Measurements from ENCODE around the gene OGFR. TPM values are rescaled to one million over a fixed set of nuclear protein-coding genes. Genes with fewer than 3 reads are reported as not detected.

OGFR gene
- polyA plus RNA-seq, 6 donors from 2014 or later = 20.6 to 74.6 (median 46.0) TPM

DNA sequence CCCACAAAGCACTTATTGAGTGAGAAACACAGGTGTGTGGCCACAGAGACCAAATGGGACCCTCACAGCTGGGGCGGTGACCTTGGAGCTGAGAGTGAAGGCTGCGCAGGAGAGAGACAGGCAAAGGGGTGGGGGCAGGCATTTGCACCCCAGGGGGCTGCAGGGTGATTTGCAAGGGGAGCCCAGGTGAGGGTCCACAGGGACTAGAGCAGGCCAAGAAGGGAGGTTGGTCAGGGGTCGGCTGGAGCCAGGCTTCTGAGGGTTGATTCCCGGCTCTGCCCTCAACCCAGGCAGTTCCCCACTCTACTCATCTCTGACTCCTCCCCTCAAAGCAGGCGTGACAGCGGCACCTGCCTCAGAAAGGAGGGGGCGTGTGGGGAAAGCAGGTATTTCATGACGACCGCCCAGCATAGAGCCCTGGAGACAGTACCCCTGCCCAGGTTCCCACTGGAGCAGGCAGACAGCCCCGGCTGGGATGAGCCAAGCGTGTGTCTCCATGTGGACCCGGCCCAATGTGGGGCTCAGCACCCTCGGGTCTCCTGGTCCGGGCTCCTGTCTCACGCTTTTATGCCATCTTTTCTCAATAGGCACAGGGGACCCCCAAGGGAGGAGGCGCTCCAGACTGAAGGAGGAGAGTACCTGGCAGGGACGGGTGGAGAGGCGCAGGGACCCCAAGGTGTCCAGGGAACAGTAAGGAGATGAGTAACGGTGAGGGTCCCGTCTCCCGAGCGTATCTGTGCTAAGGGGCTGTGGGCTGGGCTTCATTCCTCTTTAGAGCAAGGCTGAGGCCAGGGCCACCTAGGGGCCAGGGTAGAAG lies 11.5 kb upstream of the OGFR start:
- Mint-ChIP-seq H3K36me3 (no peaks in the 10 kb centered on the region), H3K27me3 (no peaks in the 10 kb centered on the region), H3K9me3 (peaks cover 0 to 1% (median 0%) of the 10 kb centered on the region in 7 donors), H3K4me1 (peaks cover 24 to 38% (median 29%) of the 10 kb centered on the region in 3 donors), H3K4me3 (peak overlapping the region; percentile 18 to 93 (median 82)), H3K27ac (peak overlapping the region; percentile 91 to 98 (median 96))
- ATAC-seq (ENCODE audit: low read depth in 2 of 2) (no peak), DNase-seq (no peak)

GRCh38 chr20:62793757-62794006 lies 11.0 kb upstream of the OGFR start:
- Mint-ChIP-seq H3K4me3 (peak overlapping the region; percentile 76 to 93 (median 82)), H3K36me3 (peaks cover 0 to 5% of the 10 kb centered on the region in 2 donors), H3K27ac (peak overlapping the region; percentile 91 to 98 (median 96)), H3K4me1 (peaks cover 30 to 42% (median 34%) of the 10 kb centered on the region in 3 donors), H3K27me3 (no peaks in the 10 kb centered on the region), H3K9me3 (peaks cover 0 to 1% (median 0%) of the 10 kb centered on the region in 7 donors)
- no peak for DNase-seq
- no peak for ATAC-seq (ENCODE audit: low read depth in 2 of 2)

- ATAC-seq (ENCODE audit: low read depth in 2 of 2) (peak; percentile 73 to 74), DNase-seq (peak; percentile 96)
- H3K4me3 Mint-ChIP-seq = peak overlapping the region; percentile 85 to 94 (median 91)
- H3K4me1 Mint-ChIP-seq = peaks cover 32 to 42% (median 35%) of the 10 kb centered on the region in 3 donors
- no peaks in the 10 kb centered on the region for H3K27me3 Mint-ChIP-seq
- H3K9me3 Mint-ChIP-seq = peaks cover 0 to 1% (median 0%) of the 10 kb centered on the region in 7 donors
- peaks cover 0 to 8% of the 10 kb centered on the region in 2 donors for H3K36me3 Mint-ChIP-seq
- peak overlapping the region; percentile 91 to 98 (median 96) for H3K27ac Mint-ChIP-seq
Observed at GRCh38 chr20:62794007-62794724, 10.5 kb upstream of the OGFR start.

DNA sequence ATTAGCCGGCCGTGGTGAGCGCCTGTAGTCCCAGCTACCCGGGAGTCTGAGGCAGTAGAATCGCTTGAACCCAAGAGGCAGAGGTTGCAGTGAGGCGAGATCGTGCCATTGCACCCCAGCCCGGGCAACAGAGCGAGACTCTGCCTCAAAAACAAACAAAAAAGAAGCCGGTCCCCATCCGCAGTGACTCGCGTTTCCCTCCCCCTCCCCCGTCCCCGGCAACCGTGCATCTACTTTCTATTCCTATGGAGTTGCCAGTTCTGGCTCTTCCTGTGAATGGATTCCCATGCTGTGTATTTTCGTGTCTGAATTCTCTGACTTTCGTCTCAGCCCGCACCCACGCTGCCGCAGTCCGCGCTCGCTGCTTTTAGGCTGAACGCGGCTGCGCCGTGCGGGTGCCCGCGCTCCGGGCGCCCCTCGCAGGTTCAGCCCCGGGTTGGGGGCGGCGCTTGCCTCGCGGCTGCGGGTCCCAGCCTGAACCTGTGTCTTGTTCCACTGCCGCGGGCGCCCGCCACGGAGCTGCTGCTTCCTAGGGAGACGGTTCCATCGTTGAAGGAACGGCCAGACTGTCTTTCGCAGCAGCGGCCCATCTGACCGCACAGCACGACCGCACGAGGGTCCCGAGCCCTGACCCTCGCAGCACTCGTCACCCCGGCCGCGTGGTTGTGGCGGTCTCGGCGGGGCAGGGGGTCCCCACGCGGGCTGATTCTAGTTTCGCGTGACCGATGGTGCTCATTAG lies 9.4 kb upstream of the OGFR start:
- H3K36me3 Mint-ChIP-seq = peaks cover 3 to 8% of the 10 kb centered on the region in 2 donors
- DNase-seq (peak; percentile 56), ATAC-seq (ENCODE audit: low read depth in 2 of 2) (no peak)
- peak overlapping the region; percentile 91 to 98 (median 96) for H3K27ac Mint-ChIP-seq
- H3K27me3 Mint-ChIP-seq = no peaks in the 10 kb centered on the region
- peaks cover 32 to 42% (median 35%) of the 10 kb centered on the region in 3 donors for H3K4me1 Mint-ChIP-seq
- H3K4me3 Mint-ChIP-seq = peak overlapping the region; percentile 85 to 94 (median 91)
- H3K9me3 Mint-ChIP-seq = peaks cover 0 to 1% (median 0%) of the 10 kb centered on the region in 7 donors

- no peak for DNase-seq
- ATAC-seq (ENCODE audit: low read depth in 2 of 2) = no peak
- peak overlapping the region in 4 of 6 donors; percentile 56 to 77 (median 74) for H3K27ac Mint-ChIP-seq
- H3K36me3 Mint-ChIP-seq = peaks cover 6 to 8% of the 10 kb centered on the region in 2 donors
- peaks cover 28 to 37% (median 28%) of the 10 kb centered on the region in 3 donors for H3K4me1 Mint-ChIP-seq
- H3K4me3 Mint-ChIP-seq = peak overlapping the region; percentile 73 to 93 (median 87)
- H3K27me3 Mint-ChIP-seq = no peaks in the 10 kb centered on the region
- peaks cover 0 to 1% (median 0%) of the 10 kb centered on the region in 7 donors for H3K9me3 Mint-ChIP-seq
Observed at GRCh38 chr20:62796699-62797491, 7.7 kb upstream of the OGFR start.

DNA sequence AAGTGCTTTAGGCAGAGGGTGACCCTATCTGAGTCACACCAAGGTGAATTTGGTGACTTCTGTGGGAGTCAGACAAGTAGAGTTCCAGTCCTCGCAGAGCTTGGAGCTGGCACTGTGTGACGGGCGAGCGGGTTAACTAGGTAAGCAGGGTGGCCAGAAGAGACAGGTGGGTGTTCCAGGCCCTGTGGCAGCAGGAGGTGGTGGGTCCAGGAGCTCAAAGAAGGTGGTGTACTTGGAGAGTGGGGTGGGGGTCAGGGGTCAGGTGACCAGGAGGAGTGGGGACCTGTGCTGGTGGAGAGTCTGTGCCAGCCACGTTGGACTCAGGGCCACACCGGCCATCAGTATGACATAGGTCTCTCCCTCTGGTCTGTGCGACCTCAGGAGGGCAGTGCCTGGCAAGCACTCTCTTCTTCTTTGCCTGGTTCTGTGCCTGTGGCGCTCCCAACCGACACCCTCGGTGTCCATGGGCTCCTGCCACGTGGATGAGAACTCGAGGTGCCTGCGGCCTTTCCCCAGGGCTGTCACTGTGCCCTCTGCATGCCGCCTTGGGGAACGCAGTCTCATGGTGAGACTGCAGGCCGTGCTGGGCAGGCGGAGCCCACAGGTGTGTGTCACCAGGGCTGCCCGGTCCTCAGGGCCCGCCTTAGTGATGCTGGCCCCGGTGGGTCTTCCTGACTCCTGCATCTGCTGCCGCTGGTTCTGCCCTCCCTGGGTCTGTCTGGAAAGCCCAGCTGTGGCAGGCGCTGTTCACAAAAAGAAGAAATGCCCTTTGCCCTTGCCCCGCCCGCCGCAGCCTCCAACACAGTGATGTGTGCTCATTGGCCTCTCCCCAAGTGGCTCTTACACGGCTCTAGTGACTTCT lies 6.7 kb upstream of the OGFR start:
- peak overlapping the region in 5 of 6 donors; percentile 37 to 90 (median 72) for H3K27ac Mint-ChIP-seq
- H3K4me3 Mint-ChIP-seq = peak overlapping the region; percentile 73 to 93 (median 87)
- H3K27me3 Mint-ChIP-seq = no peaks in the 10 kb centered on the region

DNA sequence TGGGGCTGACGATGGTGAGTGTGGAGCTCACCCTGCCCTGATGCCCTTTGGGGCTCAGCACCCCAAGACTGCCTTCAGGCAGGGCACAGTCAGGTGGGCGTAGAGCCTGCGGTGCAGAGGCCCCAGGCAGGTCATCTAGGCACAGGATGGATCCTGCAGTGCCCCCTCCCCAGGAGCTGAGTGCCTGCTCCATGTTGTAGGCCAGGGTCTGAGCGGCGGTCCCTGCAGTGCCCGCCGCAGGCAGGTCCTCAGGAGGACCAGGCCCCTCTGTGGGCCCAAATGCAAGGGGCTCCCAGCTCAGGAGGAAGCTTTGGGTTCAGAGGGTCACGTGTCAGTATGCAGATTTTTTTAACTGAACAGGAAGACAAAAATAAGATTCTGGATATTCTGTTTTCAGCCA lies 5.6 kb upstream of the OGFR start:
- Mint-ChIP-seq H3K27ac (peak overlapping the region in 1 of 6 donors; percentile 78), H3K27me3 (no peaks in the 10 kb centered on the region), H3K4me1 (peaks cover 22 to 35% (median 25%) of the 10 kb centered on the region in 3 donors), H3K36me3 (peaks cover 6 to 8% of the 10 kb centered on the region in 2 donors), H3K4me3 (peak overlapping the region in 2 of 8 donors; percentile 72 to 86), H3K9me3 (peaks cover 0 to under 1% (median 0%) of the 10 kb centered on the region in 7 donors)
- DNase-seq = no peak
- no peak for ATAC-seq (ENCODE audit: low read depth in 2 of 2)

More for the DNA sequence above, 6.7 kb upstream of the OGFR start:
- DNase-seq (no peak), ATAC-seq (ENCODE audit: low read depth in 2 of 2) (no peak)
- H3K4me1 Mint-ChIP-seq = peaks cover 25 to 34% (median 28%) of the 10 kb centered on the region in 3 donors
- peaks cover 6 to 8% of the 10 kb centered on the region in 2 donors for H3K36me3 Mint-ChIP-seq
- H3K9me3 Mint-ChIP-seq = no peaks in the 10 kb centered on the region

DNA sequence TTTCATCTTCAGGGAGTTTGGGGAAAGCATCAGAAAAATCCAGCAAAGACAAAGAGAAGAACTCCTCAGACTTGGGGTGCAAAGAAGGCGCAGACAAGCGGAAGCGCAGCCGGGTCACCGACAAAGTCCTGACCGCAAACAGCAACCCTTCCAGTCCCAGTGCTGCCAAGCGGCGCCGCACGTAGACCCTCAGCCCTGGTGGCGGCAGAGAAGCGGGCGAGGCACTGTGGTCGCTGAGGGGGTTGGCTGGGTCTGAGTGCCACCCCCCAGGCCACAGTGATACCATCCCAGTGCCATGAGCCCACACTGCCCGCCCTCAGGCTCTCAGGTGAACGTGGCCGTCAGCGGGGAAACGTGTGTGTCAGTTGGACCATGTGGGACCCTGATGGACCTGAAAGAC lies 5.2 kb upstream of the OGFR start:
- DNase-seq (no peak), ATAC-seq (ENCODE audit: low read depth in 2 of 2) (no peak)
- peaks cover 6 to 8% of the 10 kb centered on the region in 2 donors for H3K36me3 Mint-ChIP-seq
- H3K27ac Mint-ChIP-seq = peak overlapping the region in 1 of 6 donors; percentile 78
- H3K4me3 Mint-ChIP-seq = peak overlapping the region in 5 of 8 donors; percentile 5 to 86 (median 51)
- peaks cover 25 to 38% (median 27%) of the 10 kb centered on the region in 3 donors for H3K4me1 Mint-ChIP-seq
- H3K9me3 Mint-ChIP-seq = peaks cover 0 to 1% (median 0%) of the 10 kb centered on the region in 7 donors
- no peaks in the 10 kb centered on the region for H3K27me3 Mint-ChIP-seq

- H3K27ac Mint-ChIP-seq = peak overlapping the region in 1 of 6 donors; percentile 21
Observed at GRCh38 chr20:62799873-62800272, 4.8 kb upstream of the OGFR start.

GRCh38 chr20:62800314-62801259 lies 4.0 kb upstream of the OGFR start:
- Mint-ChIP-seq H3K27ac (peak overlapping the region in 1 of 6 donors; percentile 28), H3K4me3 (peak overlapping the region in 2 of 8 donors; percentile 73 to 78), H3K9me3 (peaks cover 0 to 1% (median 0%) of the 10 kb centered on the region in 7 donors), H3K4me1 (peaks cover 26 to 34% (median 27%) of the 10 kb centered on the region in 3 donors), H3K36me3 (peaks cover 6 to 8% of the 10 kb centered on the region in 2 donors), H3K27me3 (no peaks in the 10 kb centered on the region)
- no peak for ATAC-seq (ENCODE audit: low read depth in 2 of 2)
- no peak for DNase-seq

More at GRCh38 chr20:62799873-62800272, 4.8 kb upstream of the OGFR start:
- Mint-ChIP-seq H3K4me1 (peaks cover 27 to 35% (median 29%) of the 10 kb centered on the region in 3 donors), H3K9me3 (peaks cover 0 to 1% (median 0%) of the 10 kb centered on the region in 7 donors), H3K4me3 (peak overlapping the region in 3 of 8 donors; percentile 63 to 78 (median 73)), H3K27me3 (no peaks in the 10 kb centered on the region), H3K36me3 (peaks cover 6 to 8% of the 10 kb centered on the region in 2 donors)
- DNase-seq = no peak
- no peak for ATAC-seq (ENCODE audit: low read depth in 2 of 2)

Measured in naive B cell (primary cell).